HFFc6 (cell line): ENCODE results near the gene IL18RAP. TPM values are rescaled to one million over a fixed set of nuclear protein-coding genes. Genes with fewer than 3 reads are reported as not detected.

Experiments
- DNase-seq: peaks from one replicate; pipeline ENCODE4 v3.0.0-alpha.2; 2018
- H3K27ac Mint-ChIP-seq: 2 replicates; pipeline ENCODE4 v1.8.0; 2020; ENCODE audit warnings: mild to moderate bottlenecking, mixed read lengths
- H3K27me3 Mint-ChIP-seq: 2 replicates; pipeline ENCODE4 v1.8.0; 2021; ENCODE audit warnings: mild to moderate bottlenecking, moderate library complexity, mixed read lengths; ENCODE audit not compliant: insufficient read depth
- H3K36me3 Mint-ChIP-seq: 2 replicates; pipeline ENCODE4 v1.8.0; 2021; ENCODE audit warnings: low read depth, mixed read lengths
- H3K4me1 Mint-ChIP-seq: 2 replicates; pipeline ENCODE4 v1.8.0; 2020; ENCODE audit warnings: low read depth, mixed read lengths
- H3K4me3 Mint-ChIP-seq: 2 replicates; pipeline ENCODE4 v1.8.0; 2020; ENCODE audit warnings: mild to moderate bottlenecking, moderate library complexity, mixed read lengths
- H3K9me3 Mint-ChIP-seq: 2 replicates; pipeline ENCODE4 v1.8.0; 2020; ENCODE audit warnings: mild to moderate bottlenecking, mixed read lengths
- total RNA-seq, 6 experiments: library from RNA; stranded (reverse); fragmentation: NEBNext Ultra II Directional; extraction: Animal tissue kit (Norgen Biotek cat#: 25700); gene quantifications; 2 replicates in 1 of 6; 3 replicates in 5 of 6; pipeline ENCODE4 v1.2.3, GENCODE V29; 2021
- TF ChIP-seq, protein P1 (sequence below): fragments of 200-600 bp; sonication (generic); IDR thresholded peaks from 2 replicates; pipeline ENCODE4 v1.5.0; 2021; ENCODE audit warnings: antibody characterized with exemption, mild to moderate bottlenecking

The IL18RAP gene
- total RNA-seq, 6 experiments from 2014 or later = not detected

DNA sequence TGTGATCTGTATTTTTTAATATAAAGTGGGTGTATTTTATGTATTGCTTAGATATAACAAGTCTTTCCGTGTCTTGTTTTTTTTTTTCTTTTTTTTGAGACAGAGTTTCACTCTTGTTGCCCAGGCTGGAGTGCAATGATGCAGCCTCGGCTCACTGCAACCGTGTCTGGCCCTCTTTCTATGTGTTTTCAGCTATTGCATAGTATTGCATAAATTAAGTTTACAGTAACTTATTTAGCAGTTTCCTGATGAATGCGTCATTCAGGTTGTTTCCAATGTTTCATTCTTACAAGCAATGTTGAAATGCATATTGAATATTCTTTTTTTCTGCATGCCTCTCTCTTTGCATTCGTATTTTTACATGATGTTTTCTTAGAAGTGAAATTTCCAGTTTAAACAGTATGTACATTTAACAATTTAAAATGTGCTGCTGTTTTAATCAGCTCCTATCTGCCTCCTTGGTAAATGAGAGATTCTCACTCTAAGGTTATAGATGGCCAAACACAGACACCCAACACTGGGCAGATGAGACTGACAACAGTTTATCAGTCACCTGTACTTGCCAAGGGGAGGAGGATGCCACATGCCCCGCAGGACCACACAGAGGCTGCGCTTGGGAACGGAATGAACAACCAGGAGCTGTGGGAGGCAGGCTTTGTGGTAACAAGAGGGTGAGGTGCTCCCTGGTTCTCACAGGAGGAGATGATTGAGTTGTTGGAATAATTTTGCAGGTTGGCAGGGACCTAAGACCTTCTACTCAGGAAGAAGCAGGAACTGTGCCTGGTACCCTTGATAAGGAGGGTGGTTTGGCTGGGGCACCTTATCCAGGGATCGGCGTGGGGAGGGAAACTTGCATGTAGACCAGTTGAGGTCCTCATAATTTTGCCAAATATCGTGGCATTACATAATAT lies 57.6 kb downstream of the IL18RAP start:
- Mint-ChIP-seq H3K4me3 (no peak overlapping the region), H3K4me1 (no peaks in the 10 kb centered on the region), H3K9me3 (no peaks in the 10 kb centered on the region), H3K36me3 (no peaks in the 10 kb centered on the region), H3K27ac (no peak overlapping the region), H3K27me3 (no peaks in the 10 kb centered on the region; the same call in 1 of the 2 replicates)
- TF ChIP-seq, protein P1, sequence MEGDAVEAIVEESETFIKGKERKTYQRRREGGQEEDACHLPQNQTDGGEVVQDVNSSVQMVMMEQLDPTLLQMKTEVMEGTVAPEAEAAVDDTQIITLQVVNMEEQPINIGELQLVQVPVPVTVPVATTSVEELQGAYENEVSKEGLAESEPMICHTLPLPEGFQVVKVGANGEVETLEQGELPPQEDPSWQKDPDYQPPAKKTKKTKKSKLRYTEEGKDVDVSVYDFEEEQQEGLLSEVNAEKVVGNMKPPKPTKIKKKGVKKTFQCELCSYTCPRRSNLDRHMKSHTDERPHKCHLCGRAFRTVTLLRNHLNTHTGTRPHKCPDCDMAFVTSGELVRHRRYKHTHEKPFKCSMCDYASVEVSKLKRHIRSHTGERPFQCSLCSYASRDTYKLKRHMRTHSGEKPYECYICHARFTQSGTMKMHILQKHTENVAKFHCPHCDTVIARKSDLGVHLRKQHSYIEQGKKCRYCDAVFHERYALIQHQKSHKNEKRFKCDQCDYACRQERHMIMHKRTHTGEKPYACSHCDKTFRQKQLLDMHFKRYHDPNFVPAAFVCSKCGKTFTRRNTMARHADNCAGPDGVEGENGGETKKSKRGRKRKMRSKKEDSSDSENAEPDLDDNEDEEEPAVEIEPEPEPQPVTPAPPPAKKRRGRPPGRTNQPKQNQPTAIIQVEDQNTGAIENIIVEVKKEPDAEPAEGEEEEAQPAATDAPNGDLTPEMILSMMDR = no peak
- no peak for DNase-seq

DNA sequence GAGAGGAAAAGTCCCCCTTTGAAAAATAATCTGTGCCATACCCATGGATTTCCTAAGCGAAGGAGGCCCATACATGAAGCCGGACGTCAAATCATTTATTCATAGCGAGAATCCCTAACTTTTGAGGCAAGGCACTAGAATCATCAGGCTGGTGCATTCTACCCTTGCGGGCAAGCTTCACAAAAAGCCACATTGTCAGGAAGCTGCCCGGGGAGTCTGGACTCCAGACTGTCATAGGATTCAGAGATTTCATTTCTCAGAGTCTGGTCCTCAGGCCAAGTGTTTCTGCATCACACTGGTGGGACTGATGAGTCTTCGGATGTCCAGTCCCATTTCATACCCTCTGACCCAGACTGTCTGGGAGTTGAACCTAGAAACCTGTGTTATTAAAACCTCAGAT lies 59.0 kb downstream of the IL18RAP start:
- TF ChIP-seq, protein P1 = no peak
- Mint-ChIP-seq H3K4me3 (no peak overlapping the region), H3K36me3 (no peaks in the 10 kb centered on the region), H3K9me3 (no peaks in the 10 kb centered on the region), H3K27me3 (no peaks in the 10 kb centered on the region; the same call in 1 of the 2 replicates), H3K27ac (no peak overlapping the region), H3K4me1 (no peaks in the 10 kb centered on the region)
- DNase-seq = no peak

DNA sequence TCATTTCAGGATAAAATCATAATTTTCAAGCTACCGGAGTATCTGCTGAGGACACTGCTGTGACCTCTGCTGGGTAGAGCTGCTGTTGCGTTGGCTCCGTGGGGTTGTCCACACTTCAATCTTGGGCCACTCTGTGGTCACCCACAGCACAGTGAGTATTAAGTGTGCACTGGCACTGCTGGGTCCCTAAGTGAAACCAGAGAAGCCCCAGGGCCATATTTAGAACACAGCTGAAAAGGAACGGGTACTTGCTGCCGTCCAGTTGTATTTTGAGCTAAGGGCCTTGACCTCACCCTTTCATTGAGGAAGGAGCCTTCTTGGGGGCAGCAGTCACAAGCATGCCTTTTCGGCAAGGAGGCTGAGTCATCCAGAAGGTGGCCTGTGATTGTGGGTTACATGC lies 60.1 kb downstream of the IL18RAP start:
- H3K36me3 Mint-ChIP-seq = no peaks in the 10 kb centered on the region
- TF ChIP-seq, protein P1 = no peak
- no peaks in the 10 kb centered on the region for H3K4me1 Mint-ChIP-seq
- no peaks in the 10 kb centered on the region for H3K9me3 Mint-ChIP-seq
- H3K27ac Mint-ChIP-seq = no peak overlapping the region
- DNase-seq = no peak
- no peaks in the 10 kb centered on the region; the same call in none of the 2 replicates for H3K27me3 Mint-ChIP-seq
- no peak overlapping the region for H3K4me3 Mint-ChIP-seq

DNA sequence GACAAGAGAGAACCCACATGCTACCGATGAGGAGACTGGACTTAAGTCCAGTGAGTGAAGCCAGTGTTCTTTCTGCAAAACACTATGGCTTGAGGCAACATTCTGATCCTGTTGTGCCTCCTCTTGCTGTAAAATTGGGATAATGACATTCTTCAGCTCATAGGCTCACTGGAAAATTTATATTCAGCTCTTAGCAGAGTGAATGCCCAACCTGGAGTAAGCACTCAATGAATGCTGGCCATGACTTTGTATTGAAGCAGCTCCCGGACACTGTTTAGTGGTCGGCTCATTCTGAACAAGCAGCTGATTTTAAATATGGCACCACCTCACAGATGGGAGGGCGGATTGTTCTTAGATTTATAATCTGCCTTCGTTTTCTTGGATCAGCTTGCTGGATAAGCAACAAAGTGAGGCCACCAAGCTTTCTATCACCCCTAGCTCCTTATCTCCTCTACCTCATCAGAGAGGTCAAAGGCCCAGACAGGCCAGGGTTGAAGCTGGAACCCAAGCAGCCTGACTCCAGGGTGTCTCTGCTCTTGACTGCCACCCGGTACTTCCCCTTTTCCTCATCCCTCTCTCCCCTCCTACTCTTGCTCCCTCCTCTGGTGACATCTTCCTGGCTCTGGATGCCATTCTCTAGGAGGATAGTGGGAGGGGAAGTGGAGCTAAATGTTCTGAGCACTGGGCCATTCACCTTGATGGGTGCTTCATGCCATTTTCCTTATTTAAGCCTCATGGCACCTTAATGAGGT lies 61.5 kb downstream of the IL18RAP start:
- Mint-ChIP-seq H3K27ac (no peak overlapping the region), H3K4me3 (no peak overlapping the region), H3K36me3 (no peaks in the 10 kb centered on the region), H3K4me1 (no peaks in the 10 kb centered on the region), H3K9me3 (no peaks in the 10 kb centered on the region), H3K27me3 (no peaks in the 10 kb centered on the region; the same call in 1 of the 2 replicates)
- TF ChIP-seq, protein P1 = no peak
- DNase-seq = no peak

DNA sequence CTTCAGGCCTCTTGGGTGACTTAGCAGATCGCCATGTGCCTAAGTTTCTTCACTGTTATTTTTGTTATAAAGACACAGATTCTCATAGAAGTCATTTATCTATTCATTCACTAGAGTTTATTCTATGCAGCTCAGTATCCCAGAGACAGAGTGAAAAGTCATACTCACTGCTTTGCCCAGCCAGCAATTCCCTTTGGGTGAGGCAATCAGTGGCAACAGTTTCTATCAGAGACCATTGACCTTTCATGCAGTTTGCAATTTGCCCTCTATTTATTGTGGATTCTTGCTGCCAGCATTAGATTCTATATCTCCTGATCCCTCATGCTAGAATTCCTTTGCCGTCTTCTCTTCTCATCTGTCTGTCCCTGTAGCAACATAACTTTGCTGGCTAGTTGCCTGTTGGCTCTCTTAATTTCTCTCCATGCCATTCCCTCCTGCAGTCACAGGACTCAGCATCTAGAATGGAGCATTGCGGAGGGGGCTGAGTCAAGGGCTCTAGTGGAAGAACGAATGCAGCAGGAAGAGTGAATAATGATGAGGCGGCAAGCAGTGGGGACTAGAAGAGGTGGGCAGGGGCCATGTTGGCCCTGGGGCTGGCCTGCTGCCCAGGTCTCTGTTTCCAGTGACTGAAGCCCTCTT lies 62.3 kb downstream of the IL18RAP start:
- H3K27me3 Mint-ChIP-seq = no peaks in the 10 kb centered on the region; the same call in 1 of the 2 replicates
- DNase-seq = no peak
- no peaks in the 10 kb centered on the region for H3K36me3 Mint-ChIP-seq
- H3K9me3 Mint-ChIP-seq = no peaks in the 10 kb centered on the region
- H3K4me1 Mint-ChIP-seq = no peaks in the 10 kb centered on the region
- H3K4me3 Mint-ChIP-seq = no peak overlapping the region
- TF ChIP-seq, protein P1 = no peak
- no peak overlapping the region for H3K27ac Mint-ChIP-seq
